ENCODE data around the gene WSB1. TPM values are rescaled to one million over a fixed set of nuclear protein-coding genes. Genes with fewer than 3 reads are reported as not detected.
"Not testable (repeated sequence)": the region's sequence is repeated elsewhere in the genome, so short reads cannot be mapped to it uniquely, and the experiment has no call there.

Gene WSB1
- total and polyA plus RNA-seq, 8 donors: 41.3 to 84.3 (median 53.6) TPM

DNA sequence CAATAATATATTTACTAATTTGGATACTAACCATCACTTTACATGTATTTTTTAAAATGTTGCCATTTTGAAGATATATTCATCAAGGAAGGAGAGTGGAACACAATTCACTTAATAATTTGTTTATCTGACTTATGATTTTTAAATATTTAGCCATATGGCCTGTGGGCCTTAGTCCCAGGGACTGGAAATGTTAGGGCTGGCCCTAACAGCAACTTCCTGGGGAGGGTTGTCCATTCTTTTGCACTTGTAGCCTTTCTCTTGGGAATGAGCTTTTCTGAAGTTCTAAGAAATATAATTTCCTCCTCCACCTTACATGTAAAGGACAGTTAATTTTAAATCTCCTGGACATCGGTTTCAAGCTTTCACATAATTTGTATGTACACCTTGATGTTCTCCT lies 27.7 kb upstream of the WSB1 start:
- DNase-seq: no peak
- Histone ChIP-seq H3K4me1 (peaks cover 3 to 8% (median 4%) of the 10 kb centered on the region in 3 donors), H3K27me3 (no peaks in the 10 kb centered on the region), H3K36me3 (no peaks in the 10 kb centered on the region), H3K9me3 (no peaks in the 10 kb centered on the region), H3K27ac (no peak overlapping the region), H3K4me3 (no peak overlapping the region)
- no peak for ATAC-seq
- intact Hi-C loops (cut with DNase I): no loop called here
- TF ChIP-seq, protein P1, sequence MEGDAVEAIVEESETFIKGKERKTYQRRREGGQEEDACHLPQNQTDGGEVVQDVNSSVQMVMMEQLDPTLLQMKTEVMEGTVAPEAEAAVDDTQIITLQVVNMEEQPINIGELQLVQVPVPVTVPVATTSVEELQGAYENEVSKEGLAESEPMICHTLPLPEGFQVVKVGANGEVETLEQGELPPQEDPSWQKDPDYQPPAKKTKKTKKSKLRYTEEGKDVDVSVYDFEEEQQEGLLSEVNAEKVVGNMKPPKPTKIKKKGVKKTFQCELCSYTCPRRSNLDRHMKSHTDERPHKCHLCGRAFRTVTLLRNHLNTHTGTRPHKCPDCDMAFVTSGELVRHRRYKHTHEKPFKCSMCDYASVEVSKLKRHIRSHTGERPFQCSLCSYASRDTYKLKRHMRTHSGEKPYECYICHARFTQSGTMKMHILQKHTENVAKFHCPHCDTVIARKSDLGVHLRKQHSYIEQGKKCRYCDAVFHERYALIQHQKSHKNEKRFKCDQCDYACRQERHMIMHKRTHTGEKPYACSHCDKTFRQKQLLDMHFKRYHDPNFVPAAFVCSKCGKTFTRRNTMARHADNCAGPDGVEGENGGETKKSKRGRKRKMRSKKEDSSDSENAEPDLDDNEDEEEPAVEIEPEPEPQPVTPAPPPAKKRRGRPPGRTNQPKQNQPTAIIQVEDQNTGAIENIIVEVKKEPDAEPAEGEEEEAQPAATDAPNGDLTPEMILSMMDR (IDR thresholded peaks at IDR 0.05): no peak
- 90 to 93% methylated on average over 1 of the region's 1 CpG for WGBS, 2 donors
- FAIRE-seq: no peak

DNA sequence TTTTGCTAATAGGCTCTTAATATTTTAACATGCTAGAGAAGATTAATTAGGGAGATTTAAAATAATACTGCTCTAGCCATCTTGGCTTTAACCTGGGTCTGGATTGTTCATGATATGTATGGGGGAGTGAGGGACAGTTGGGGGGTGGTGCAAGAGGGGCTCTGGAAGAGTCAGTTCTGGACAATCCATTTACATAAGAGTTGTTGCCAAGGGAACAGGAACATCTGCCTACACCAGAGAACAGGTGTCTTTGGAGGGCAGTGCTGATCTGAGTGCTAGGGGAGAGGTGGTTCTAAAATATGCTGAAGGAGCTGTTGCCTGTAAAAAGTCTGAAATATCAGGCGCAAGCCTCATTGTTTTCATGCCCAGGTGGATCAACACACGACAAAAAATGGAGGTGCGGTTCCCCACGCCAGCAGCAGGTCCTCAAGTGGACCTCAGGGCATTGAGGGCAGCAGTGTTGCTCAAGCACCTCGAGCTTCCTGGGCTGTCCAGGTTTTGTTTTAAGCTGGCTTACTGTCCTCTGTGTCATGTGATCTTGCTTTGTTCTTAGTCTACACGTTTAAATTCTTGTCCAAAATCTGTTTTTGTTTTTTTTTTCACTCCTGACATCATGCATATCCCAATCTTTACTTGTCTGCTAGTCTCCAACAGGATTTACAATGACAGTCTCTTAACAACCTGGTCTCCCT lies 25.4 kb upstream of the WSB1 start:
- intact Hi-C loops (cut with DNase I): no loop called here
- FAIRE-seq: no peak
- ATAC-seq: no peak
- Histone ChIP-seq H3K27me3 (no peaks in the 10 kb centered on the region), H3K36me3 (no peaks in the 10 kb centered on the region), H3K9me3 (no peaks in the 10 kb centered on the region), H3K4me3 (no peak overlapping the region), H3K27ac (no peak overlapping the region), H3K4me1 (peaks cover 3 to 8% (median 4%) of the 10 kb centered on the region in 3 donors)
- 65 to 66% methylated on average over 6 of the region's 6 CpGs for WGBS, 2 donors
- TF ChIP-seq, protein P1 (IDR thresholded peaks at IDR 0.05): no peak
- no peak for DNase-seq

DNA sequence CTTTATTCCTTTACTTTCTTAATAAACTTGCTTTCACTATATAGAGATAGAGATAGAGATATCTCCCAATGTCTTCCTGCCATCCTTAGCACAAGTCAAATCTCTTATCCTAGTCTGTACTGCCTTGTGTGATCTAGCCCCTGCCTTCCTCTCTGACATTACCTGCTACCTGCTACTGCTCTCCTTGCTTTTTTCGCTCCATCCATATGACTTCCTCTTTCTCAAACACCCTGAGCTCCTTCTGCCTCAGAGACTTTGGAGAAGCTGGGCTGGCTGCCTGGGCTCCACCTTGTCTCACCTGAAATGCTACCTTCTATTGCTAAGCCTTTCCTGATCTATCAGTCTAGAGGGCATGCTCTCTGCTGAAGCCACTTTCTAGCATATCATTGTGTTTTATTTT lies 24.7 kb upstream of the WSB1 start:
- Histone ChIP-seq H3K9me3 (no peaks in the 10 kb centered on the region), H3K4me1 (peaks cover 3 to 6% (median 4%) of the 10 kb centered on the region in 3 donors), H3K36me3 (no peaks in the 10 kb centered on the region), H3K27ac (no peak overlapping the region), H3K27me3 (no peaks in the 10 kb centered on the region), H3K4me3 (no peak overlapping the region)
- no peak for DNase-seq
- ATAC-seq: no peak
- intact Hi-C loops (cut with DNase I): no loop called here
- 95 to 98% methylated on average over 1 of the region's 1 CpG for WGBS, 2 donors
- TF ChIP-seq, protein P1 (IDR thresholded peaks at IDR 0.05): no peak
- no peak for FAIRE-seq

DNA sequence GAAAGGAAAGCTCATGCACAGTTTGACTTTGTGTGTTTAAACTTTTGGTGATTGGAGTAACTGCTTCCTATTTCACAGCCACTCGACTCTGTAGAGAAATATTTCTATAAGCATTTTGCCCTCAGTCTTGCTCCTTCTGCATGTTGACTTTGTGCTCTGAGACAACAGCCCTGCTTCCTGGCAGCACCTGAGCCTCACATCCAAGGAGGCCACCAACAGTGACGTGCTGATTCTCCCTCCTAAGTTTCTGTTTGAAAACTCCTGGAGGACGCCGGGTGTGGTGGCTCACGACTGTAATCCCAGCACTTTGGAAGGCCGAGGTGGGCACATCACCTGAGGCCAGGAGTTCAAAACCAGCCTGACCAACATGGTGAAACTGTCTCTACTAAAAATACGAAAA lies 23.9 kb upstream of the WSB1 start:
- FAIRE-seq: no peak
- Histone ChIP-seq H3K36me3 (no peaks in the 10 kb centered on the region), H3K4me3 (no peak overlapping the region), H3K27me3 (no peaks in the 10 kb centered on the region), H3K4me1 (peaks cover 2 to 4% (median 3%) of the 10 kb centered on the region in 3 donors), H3K27ac (no peak overlapping the region), H3K9me3 (no peaks in the 10 kb centered on the region)
- no peak for DNase-seq
- ATAC-seq: no peak
- TF ChIP-seq, protein P1 (IDR thresholded peaks at IDR 0.05): no peak
- 63 to 71% methylated on average over 7 of the region's 7 CpGs for WGBS, 2 donors
- intact Hi-C loops (cut with DNase I): no loop called here

DNA sequence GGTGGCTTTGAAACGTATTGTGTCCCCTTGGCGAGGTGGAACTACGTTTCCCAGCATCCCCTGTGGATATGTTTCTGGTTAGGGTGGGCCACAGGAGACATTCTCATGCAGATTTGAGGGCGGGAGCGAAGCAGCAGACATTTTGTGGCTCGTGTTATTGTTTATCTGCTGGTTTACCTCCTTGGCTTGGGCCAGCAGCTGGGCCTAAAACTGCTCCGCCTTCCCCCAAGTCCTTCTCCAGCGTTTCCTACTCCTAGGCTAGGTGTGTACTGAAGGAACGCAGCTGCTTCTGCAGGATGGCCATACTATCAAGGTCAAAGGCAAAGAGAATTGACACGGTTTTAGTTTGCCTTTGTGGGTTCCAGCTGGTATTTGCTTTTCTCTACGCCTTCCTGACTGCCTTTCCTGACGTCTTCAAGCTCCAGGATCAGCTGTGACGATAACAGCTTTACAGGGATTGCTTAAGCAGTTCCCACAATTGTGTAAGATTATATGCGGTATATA lies 17.2 kb upstream of the WSB1 start:
- DNase-seq (no peak), FAIRE-seq (no peak), ATAC-seq (no peak)
- 83 to 85% methylated on average over 14 of the region's 14 CpGs for WGBS, 2 donors
- H3K4me3 ChIP-seq: no peak overlapping the region
- no peaks in the 10 kb centered on the region for H3K9me3 ChIP-seq
- H3K4me1 ChIP-seq: no peaks in the 10 kb centered on the region
- H3K27me3 ChIP-seq: no peaks in the 10 kb centered on the region
- intact Hi-C loops (cut with DNase I): no loop called here
- TF ChIP-seq, protein P1 (IDR thresholded peaks at IDR 0.05): no peak
- H3K36me3 ChIP-seq: no peaks in the 10 kb centered on the region
- no peak overlapping the region for H3K27ac ChIP-seq

DNA sequence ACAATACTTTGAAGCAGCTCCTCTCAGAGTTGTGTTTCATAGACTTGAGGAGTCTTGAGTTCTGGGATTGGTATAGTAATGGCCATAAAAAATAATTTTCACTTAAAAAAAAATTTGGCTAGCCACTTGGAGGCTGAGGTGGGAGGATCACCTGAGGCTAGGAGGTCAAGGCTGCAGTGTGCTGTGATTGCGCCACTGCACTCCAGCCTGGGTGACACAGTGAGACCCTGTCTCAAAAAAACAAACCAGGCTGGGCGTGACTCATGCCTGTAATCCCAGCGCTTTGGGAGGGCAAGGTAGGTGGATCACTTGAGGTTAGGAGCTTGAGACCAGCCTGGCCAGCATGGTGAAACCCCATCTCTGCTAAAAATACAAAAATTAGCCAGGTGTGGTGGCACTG lies 14.8 kb upstream of the WSB1 start:
- DNase-seq, FAIRE-seq: not testable (repeated sequence)

More for the DNA sequence above, 14.8 kb upstream of the WSB1 start:
- ATAC-seq; H3K36me3 ChIP-seq; H3K4me1 ChIP-seq; H3K27ac ChIP-seq; H3K4me3 ChIP-seq; H3K9me3 ChIP-seq; H3K27me3 ChIP-seq; intact Hi-C loops (cut with DNase I): not testable (repeated sequence)
- 87 to 95% methylated on average over 3 of the region's 3 CpGs for WGBS, 2 donors
